Sigmoid colon (tissue), 4 donors: Measurements from ENCODE around the gene GRM7.

Source experiments
- EP300 ChIP-seq, 4 donors: sonication (generic); formaldehyde crosslinking; IDR thresholded peaks; one replicate each; pipeline ENCODE4 v1.6.1; 2017; ENCODE audit warnings: antibody characterized with exemption in 4 of 4
- POLR2A ChIP-seq, 2 donors: fragments of 450-650 bp; IDR thresholded peaks; one replicate each; pipeline ENCODE4 v1.6.1; 2016; ENCODE audit warnings: antibody characterized with exemption in 2 of 2, mild to moderate bottlenecking in 2 of 2, moderate library complexity in 2 of 2
- POLR2AphosphoS5 ChIP-seq, 4 donors: sonication (generic); formaldehyde crosslinking; IDR thresholded peaks; one replicate each; pipeline ENCODE4 v1.6.1; 2017; ENCODE audit warnings: antibody characterized with exemption in 4 of 4
- TF ChIP-seq, protein P1 (sequence below), 4 experiments: fragments of 450-650 bp in 3 of 4; fragments of 200-600 bp in 1 of 4; IDR thresholded peaks; one replicate each; pipeline ENCODE4 v1.5.1; 2016 to 2019; ENCODE audit warnings: antibody characterized with exemption in 4 of 4, mild to moderate bottlenecking in 3 of 4, moderate library complexity in 2 of 4

DNA sequence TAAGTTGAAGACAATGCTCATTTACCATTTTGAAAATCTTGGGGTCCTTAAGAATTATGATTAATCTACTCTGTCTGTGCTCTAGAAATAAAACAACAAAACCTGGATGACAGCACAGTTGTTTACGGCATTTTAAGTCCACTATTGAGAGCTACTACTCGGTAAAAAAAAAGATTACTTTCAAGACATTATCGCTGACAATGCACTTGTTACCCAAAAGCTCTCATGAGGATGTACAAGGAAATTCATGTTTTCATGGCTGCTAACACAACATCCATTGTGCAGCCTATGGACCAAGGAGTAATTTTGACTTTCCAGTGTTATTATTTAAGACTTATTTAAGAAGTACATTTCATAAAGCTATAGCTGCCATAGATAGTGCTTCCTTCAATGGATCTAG is 221.3 kb downstream of the GRM7 start:
- TF ChIP-seq POLR2AphosphoS5 (IDR thresholded peaks at IDR 0.05) (no peak), POLR2A (IDR thresholded peaks at IDR 0.05) (no peak), EP300 (IDR thresholded peaks at IDR 0.05) (no peak)
- TF ChIP-seq, protein P1, sequence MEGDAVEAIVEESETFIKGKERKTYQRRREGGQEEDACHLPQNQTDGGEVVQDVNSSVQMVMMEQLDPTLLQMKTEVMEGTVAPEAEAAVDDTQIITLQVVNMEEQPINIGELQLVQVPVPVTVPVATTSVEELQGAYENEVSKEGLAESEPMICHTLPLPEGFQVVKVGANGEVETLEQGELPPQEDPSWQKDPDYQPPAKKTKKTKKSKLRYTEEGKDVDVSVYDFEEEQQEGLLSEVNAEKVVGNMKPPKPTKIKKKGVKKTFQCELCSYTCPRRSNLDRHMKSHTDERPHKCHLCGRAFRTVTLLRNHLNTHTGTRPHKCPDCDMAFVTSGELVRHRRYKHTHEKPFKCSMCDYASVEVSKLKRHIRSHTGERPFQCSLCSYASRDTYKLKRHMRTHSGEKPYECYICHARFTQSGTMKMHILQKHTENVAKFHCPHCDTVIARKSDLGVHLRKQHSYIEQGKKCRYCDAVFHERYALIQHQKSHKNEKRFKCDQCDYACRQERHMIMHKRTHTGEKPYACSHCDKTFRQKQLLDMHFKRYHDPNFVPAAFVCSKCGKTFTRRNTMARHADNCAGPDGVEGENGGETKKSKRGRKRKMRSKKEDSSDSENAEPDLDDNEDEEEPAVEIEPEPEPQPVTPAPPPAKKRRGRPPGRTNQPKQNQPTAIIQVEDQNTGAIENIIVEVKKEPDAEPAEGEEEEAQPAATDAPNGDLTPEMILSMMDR (IDR thresholded peaks at IDR 0.05): no peak
